Hepatocyte (in vitro differentiated cells): ENCODE data around the gene LRRC26. TPM values are rescaled to one million over a fixed set of nuclear protein-coding genes. Genes with fewer than 3 reads are reported as not detected.

Experiments used
- DNase-seq: peaks from one replicate; pipeline ENCODE4 v3.0.0-alpha.2; 2016; ENCODE audit warnings: low spot score
- H2AFZ ChIP-seq: fragments of 200-600 bp; sonication (generic); 2 replicates; pipeline ENCODE4 v1.6.0; 2016; ENCODE audit warnings: antibody characterized with exemption, mild to moderate bottlenecking
- H3K27ac ChIP-seq: fragments of 200-600 bp; sonication (generic); 2 replicates; pipeline ENCODE4 v1.5.1; 2016; ENCODE audit warnings: mild to moderate bottlenecking
- H3K27me3 ChIP-seq: fragments of 200-600 bp; sonication (generic); 2 replicates; pipeline ENCODE4 v1.6.1; 2016
- H3K36me3 ChIP-seq: fragments of 200-600 bp; sonication (generic); replicated peaks from 2 replicates; pipeline ENCODE4 v1.5.1; 2016; ENCODE audit warnings: low read depth; ENCODE audit not compliant: insufficient read depth
- H3K4me1 ChIP-seq: fragments of 200-600 bp; sonication (generic); 2 replicates; pipeline ENCODE4 v1.5.1; 2016; ENCODE audit warnings: mild to moderate bottlenecking, moderate library complexity; ENCODE audit not compliant: insufficient read depth
- H3K4me2 ChIP-seq: fragments of 200-600 bp; sonication (generic); 2 replicates; pipeline ENCODE4 v1.6.0; 2016
- H3K4me3 ChIP-seq: fragments of 200-600 bp; sonication (generic); 2 replicates; pipeline ENCODE4 v1.5.1; 2016; ENCODE audit warnings: mild to moderate bottlenecking
- H3K79me2 ChIP-seq: fragments of 200-600 bp; sonication (generic); 2 replicates; pipeline ENCODE4 v1.6.0; 2017; ENCODE audit warnings: mild to moderate bottlenecking
- H3K9me2 ChIP-seq: fragments of 200-600 bp; sonication (generic); replicated peaks from 2 replicates; pipeline ENCODE4 v1.6.0; 2017; ENCODE audit warnings: mild to moderate bottlenecking; ENCODE audit not compliant: insufficient read depth
- H3K9me3 ChIP-seq: fragments of 200-600 bp; sonication (generic); 2 replicates; pipeline ENCODE4 v1.5.1; 2016; ENCODE audit warnings: low read depth, mild to moderate bottlenecking
- H4K20me1 ChIP-seq: fragments of 200-600 bp; sonication (generic); 2 replicates; pipeline ENCODE4 v1.6.0; 2016; ENCODE audit warnings: mild to moderate bottlenecking; ENCODE audit not compliant: insufficient read depth, poor library complexity, severe bottlenecking
- EZH2 ChIP-seq: fragments of 200-600 bp; sonication (generic); IDR thresholded peaks from 2 replicates; pipeline ENCODE4 v1.6.1; 2016; ENCODE audit warnings: antibody characterized with exemption, mild to moderate bottlenecking, borderline replicate concordance
- EZH2phosphoT487 ChIP-seq: fragments of 200-600 bp; sonication (generic); IDR thresholded peaks from one replicate; pipeline ENCODE4 v1.6.1; 2018; ENCODE audit warnings: antibody characterized with exemption, mild to moderate bottlenecking, low read depth, moderate library complexity; ENCODE audit not compliant: unreplicated experiment, severe bottlenecking
- WGBS: methylation state at CpG from one replicate; pipeline ENCODE4 v1.1.6; 2016; ENCODE audit warnings: low lambda C conversion rate; ENCODE audit errors: missing lambda C conversion rate; 5-methylcytosine and 5-hydroxymethylcytosine counted together
- polyA plus RNA-seq: library from polyadenylated mRNA; unstranded; fragments of >200 nt; fragmentation: Nextera tagmentation; extraction: Ambion mirVana; gene quantifications from 2 replicates; pipeline ENCODE4 v1.2.1, GENCODE V29; 2016
- total RNA-seq: library from RNA; depleted of rRNA; stranded (reverse); fragments of >200 nt; gene quantifications from 2 replicates; pipeline ENCODE4 v1.2.3, GENCODE V29; 2014
- TF ChIP-seq, protein P1 (sequence below): fragments of 200-600 bp; sonication (generic); IDR thresholded peaks from 2 replicates; pipeline ENCODE4 v1.5.1; 2016; ENCODE audit warnings: antibody characterized with exemption, mild to moderate bottlenecking; ENCODE audit not compliant: poor library complexity

LRRC26 gene
- total and polyA plus RNA-seq, 2 experiments from 2014 or later = 0.73 to 2.6 TPM

- H3K4me2 ChIP-seq = peak overlapping the region; percentile 94
- peak overlapping the region; percentile 46 for H3K27ac ChIP-seq
- peaks cover 30% of the 10 kb centered on the region for H3K79me2 ChIP-seq
- H3K4me1 ChIP-seq = peaks cover 18% of the 10 kb centered on the region
- peak overlapping the region; percentile 46 for H2AFZ ChIP-seq
- H3K9me2 ChIP-seq = no peaks in the 10 kb centered on the region
- no peaks in the 10 kb centered on the region for H3K27me3 ChIP-seq
- no peak for TF ChIP-seq EZH2
- peak overlapping the region; percentile 62 for H3K4me3 ChIP-seq
- H3K36me3 ChIP-seq = no peaks in the 10 kb centered on the region
- H3K9me3 ChIP-seq = no peaks in the 10 kb centered on the region
- H4K20me1 ChIP-seq = no peaks in the 10 kb centered on the region
- DNase-seq = no peak
- WGBS = 7% methylated on average over 54 of the region's 58 CpGs
Observed at GRCh38 chr9:137130176-137130755, 39.6 kb downstream of the LRRC26 start.

- no peaks in the 10 kb centered on the region for H3K9me2 ChIP-seq
- no peaks in the 10 kb centered on the region for H3K9me3 ChIP-seq
- no peaks in the 10 kb centered on the region for H4K20me1 ChIP-seq
- no peaks in the 10 kb centered on the region for H3K27me3 ChIP-seq
- H3K27ac ChIP-seq = peak overlapping the region; percentile 71
- peak overlapping the region; percentile 94 for H3K4me2 ChIP-seq
- peaks cover 37% of the 10 kb centered on the region for H3K79me2 ChIP-seq
- peak; percentile 95 for DNase-seq
- peaks cover 18% of the 10 kb centered on the region for H3K4me1 ChIP-seq
- no peaks in the 10 kb centered on the region for H3K36me3 ChIP-seq
- H3K4me3 ChIP-seq = peak overlapping the region; percentile 62
- 0% methylated on average over 67 of the region's 86 CpGs for WGBS
- no peak for TF ChIP-seq EZH2phosphoT487
- TF ChIP-seq, protein P1, sequence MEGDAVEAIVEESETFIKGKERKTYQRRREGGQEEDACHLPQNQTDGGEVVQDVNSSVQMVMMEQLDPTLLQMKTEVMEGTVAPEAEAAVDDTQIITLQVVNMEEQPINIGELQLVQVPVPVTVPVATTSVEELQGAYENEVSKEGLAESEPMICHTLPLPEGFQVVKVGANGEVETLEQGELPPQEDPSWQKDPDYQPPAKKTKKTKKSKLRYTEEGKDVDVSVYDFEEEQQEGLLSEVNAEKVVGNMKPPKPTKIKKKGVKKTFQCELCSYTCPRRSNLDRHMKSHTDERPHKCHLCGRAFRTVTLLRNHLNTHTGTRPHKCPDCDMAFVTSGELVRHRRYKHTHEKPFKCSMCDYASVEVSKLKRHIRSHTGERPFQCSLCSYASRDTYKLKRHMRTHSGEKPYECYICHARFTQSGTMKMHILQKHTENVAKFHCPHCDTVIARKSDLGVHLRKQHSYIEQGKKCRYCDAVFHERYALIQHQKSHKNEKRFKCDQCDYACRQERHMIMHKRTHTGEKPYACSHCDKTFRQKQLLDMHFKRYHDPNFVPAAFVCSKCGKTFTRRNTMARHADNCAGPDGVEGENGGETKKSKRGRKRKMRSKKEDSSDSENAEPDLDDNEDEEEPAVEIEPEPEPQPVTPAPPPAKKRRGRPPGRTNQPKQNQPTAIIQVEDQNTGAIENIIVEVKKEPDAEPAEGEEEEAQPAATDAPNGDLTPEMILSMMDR = no peak
- TF ChIP-seq EZH2 = no peak
- peak overlapping the region; percentile 46 for H2AFZ ChIP-seq
Observed at GRCh38 chr9:137129456-137130175, 40.2 kb downstream of the LRRC26 start.

DNA sequence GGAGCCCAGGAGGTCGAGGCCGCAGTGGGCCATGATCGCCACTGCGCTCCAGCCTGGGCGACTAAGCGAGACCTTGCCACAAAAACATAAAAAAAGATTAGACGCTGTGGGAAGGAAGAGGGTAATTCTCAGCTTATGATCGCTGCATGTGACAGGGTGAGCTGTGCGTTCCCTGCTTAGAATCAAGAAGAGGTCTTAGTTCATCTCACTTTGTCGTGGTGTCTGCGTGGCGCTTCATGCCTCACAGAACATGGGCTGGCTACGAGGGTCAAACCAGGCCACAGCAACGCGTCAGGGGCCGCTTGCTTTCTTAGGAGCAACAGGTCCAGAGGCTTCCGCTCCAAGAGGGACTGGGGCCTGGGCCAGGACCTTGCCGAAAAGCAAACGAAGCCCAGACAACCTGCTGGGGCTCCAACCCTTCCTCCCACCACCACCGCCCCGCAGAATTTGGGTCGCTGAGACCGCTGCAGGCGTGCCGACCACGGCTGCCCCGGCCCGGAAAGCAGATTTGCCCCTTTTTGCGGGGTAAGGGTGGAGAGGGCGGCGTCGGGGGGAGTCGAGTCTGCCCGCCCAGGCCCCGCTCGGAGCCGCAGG is 40.9 kb downstream of the LRRC26 start:
- Histone ChIP-seq H3K27ac (peak overlapping the region; percentile 71), H3K4me2 (peak overlapping the region; percentile 94), H3K79me2 (peaks cover 43% of the 10 kb centered on the region), H4K20me1 (no peaks in the 10 kb centered on the region), H3K4me3 (peak overlapping the region; percentile 62), H3K4me1 (peaks cover 18% of the 10 kb centered on the region), H3K9me3 (no peaks in the 10 kb centered on the region), H2AFZ (peak overlapping the region; percentile 46), H3K9me2 (no peaks in the 10 kb centered on the region), H3K36me3 (no peaks in the 10 kb centered on the region), H3K27me3 (no peaks in the 10 kb centered on the region)
- TF ChIP-seq, protein P1 = no peak
- 35% methylated on average over 23 of the region's 37 CpGs for WGBS
- DNase-seq = no peak

- peak overlapping the region; percentile 62 for H3K4me3 ChIP-seq
- H3K9me2 ChIP-seq = no peaks in the 10 kb centered on the region
- peaks cover 18% of the 10 kb centered on the region for H3K4me1 ChIP-seq
- H3K36me3 ChIP-seq = no peaks in the 10 kb centered on the region
- H3K27ac ChIP-seq = peak overlapping the region; percentile 71
- no peak for DNase-seq
- 65% methylated on average over 19 of the region's 19 CpGs for WGBS
- H3K4me2 ChIP-seq = peak overlapping the region; percentile 94
- H2AFZ ChIP-seq = no peak overlapping the region
- H3K27me3 ChIP-seq = no peaks in the 10 kb centered on the region
- H3K79me2 ChIP-seq = peaks cover 50% of the 10 kb centered on the region
- TF ChIP-seq EZH2phosphoT487 (no peak), EZH2 (no peak)
- TF ChIP-seq, protein P1 = no peak
- H4K20me1 ChIP-seq = no peaks in the 10 kb centered on the region
- no peaks in the 10 kb centered on the region for H3K9me3 ChIP-seq
Observed at GRCh38 chr9:137128158-137128861, 41.5 kb downstream of the LRRC26 start.
